ENCODE data around the gene MANBA.
"Not testable (repeated sequence)": the region's sequence is repeated elsewhere in the genome, so short reads cannot be mapped to it uniquely, and the experiment has no call there.

Gene MANBA

GRCh38 chr4:102718833-102719575, 41.8 kb downstream of the MANBA start:
- DNase-seq: not testable (repeated sequence)

- no peak for DNase-seq
Measured at GRCh38 chr4:102717448-102718092, 43.2 kb downstream of the MANBA start.

- no peak for DNase-seq
Measured at GRCh38 chr4:102715057-102715456, 45.7 kb downstream of the MANBA start.

- not testable (repeated sequence) for DNase-seq
Measured at GRCh38 chr4:102713774-102714173, 47.0 kb downstream of the MANBA start.

GRCh38 chr4:102713096-102713495, 47.7 kb downstream of the MANBA start:
- no peak for DNase-seq

- no peak for DNase-seq
Measured at GRCh38 chr4:102710986-102711385, 49.8 kb downstream of the MANBA start.

GRCh38 chr4:102709060-102709459, 51.7 kb downstream of the MANBA start:
- DNase-seq: not testable (repeated sequence)

GRCh38 chr4:102707150-102707549, 53.6 kb downstream of the MANBA start:
- no peak for DNase-seq

GRCh38 chr4:102705391-102705935, 55.3 kb downstream of the MANBA start:
- no peak for DNase-seq

- no peak for DNase-seq
Measured at GRCh38 chr4:102696758-102697157, 64.0 kb downstream of the MANBA start.

- DNase-seq: no peak
Measured at GRCh38 chr4:102694791-102695190, 66.0 kb downstream of the MANBA start.

- no peak for DNase-seq
Measured at GRCh38 chr4:102693861-102694260, 66.9 kb downstream of the MANBA start.

GRCh38 chr4:102693262-102693850, 67.4 kb downstream of the MANBA start:
- no peak for DNase-seq

- no peak for DNase-seq
Measured at GRCh38 chr4:102692474-102692873, 68.3 kb downstream of the MANBA start.

- no peak for DNase-seq
Measured at GRCh38 chr4:102687982-102688433, 72.8 kb downstream of the MANBA start.

- DNase-seq: no peak
Measured at GRCh38 chr4:102687373-102687981, 73.3 kb downstream of the MANBA start.

GRCh38 chr4:102685768-102686167, 75.0 kb downstream of the MANBA start:
- DNase-seq: no peak

GRCh38 chr4:102684610-102685052, 76.1 kb downstream of the MANBA start:
- no peak for DNase-seq

GRCh38 chr4:102683881-102684609, 76.7 kb downstream of the MANBA start:
- no peak for DNase-seq

- DNase-seq: no peak
Measured at GRCh38 chr4:102678695-102679335, 82.0 kb downstream of the MANBA start.

GRCh38 chr4:102678107-102678506, 82.7 kb downstream of the MANBA start:
- no peak for DNase-seq

GRCh38 chr4:102675141-102675540, 85.6 kb downstream of the MANBA start:
- no peak for DNase-seq
